ENCODE results near the gene RFPL3.

DNA sequence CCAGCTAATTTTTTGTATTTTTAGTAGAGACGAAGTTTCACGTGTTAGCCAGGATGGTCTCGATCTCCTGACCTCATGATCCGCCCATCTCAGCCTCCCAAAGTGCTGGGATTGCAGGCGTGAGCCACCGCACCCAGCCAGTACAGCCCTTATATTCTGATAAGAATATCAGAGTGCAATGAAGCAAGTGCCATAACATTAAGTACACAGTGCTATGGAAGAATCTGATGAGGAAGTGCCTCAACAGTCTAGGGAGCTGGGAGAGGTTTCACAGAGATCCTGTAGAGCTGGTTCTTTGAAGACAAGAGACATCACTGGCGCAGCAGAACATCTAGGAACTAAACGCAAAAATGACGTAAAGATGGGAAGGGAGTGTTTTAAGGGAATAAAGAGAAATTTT lies 52.3 kb downstream of the RFPL3 start:
- no peak for TF ChIP-seq CTCF (IDR thresholded peaks at IDR 0.05)
- no peak for TF ChIP-seq REST (IDR thresholded peaks at IDR 0.05; ENCODE audit: insufficient read depth in 1 of 2, low read depth in 2 of 2, low read length in 1 of 2)
- TF ChIP-seq POLR2AphosphoS5 (IDR thresholded peaks at IDR 0.05; ENCODE audit: low read depth, low read length) = no peak
- no peak for TF ChIP-seq SIN3A (IDR thresholded peaks at IDR 0.05; ENCODE audit: borderline replicate concordance, insufficient read depth, low read depth, low read length)
